Measurements from ENCODE around the gene ABCG4.
A peak's percentile ranks its signal among the peaks of the same experiment; 100 is the strongest.

The ABCG4 gene

GRCh38 chr11:119168471-119169281, 19.8 kb downstream of the ABCG4 start, which contains the start of gene NLRX1:
NLRX1 (plus strand) TSS chr11:119168725; CDS start chr11:119171404, 2,679 bp downstream.
- Histone ChIP-seq H4K20me1 (ENCODE audit: control insufficient read depth, insufficient read depth, low read depth, low read length) (no peaks in the 10 kb centered on the region), H3K36me3 (ENCODE audit: control insufficient read depth, low read length) (no peaks in the 10 kb centered on the region), H3K4me1 (ENCODE audit: control insufficient read depth, low read length) (peaks cover 11% of the 10 kb centered on the region), H3K4me2 (ENCODE audit: low read length) (peak within 1 kb of the TSS; percentile 84), H3K27me3 (ENCODE audit: control insufficient read depth, low read length) (no peaks in the 10 kb centered on the region), H3K9me3 (ENCODE audit: control insufficient read depth, insufficient read depth, low read length) (no peaks in the 10 kb centered on the region), H3K4me3 (ENCODE audit: low read length) (peak within 1 kb of the TSS; percentile 80), H3K9me2 (replicated peaks; ENCODE audit: control insufficient read depth, low read length) (no peaks in the 10 kb centered on the region), H3K27ac (ENCODE audit: low read depth, low read length) (no peak within 1 kb of the TSS), H3K79me2 (ENCODE audit: control insufficient read depth, low read length) (0 out of 2 replicates have a peak, but pooled peaks cover 3% of the 10 kb centered on the region), H3F3A (ENCODE audit: control insufficient read depth, insufficient read depth) (peaks cover 11% of the 10 kb centered on the region)
- TF ChIP-seq CTCF (IDR thresholded peaks at IDR 0.05; ENCODE audit: low read depth, low read length, poor library complexity, severe bottlenecking), result peak; percentile 92
- no peak for TF ChIP-seq EZH2phosphoT487 (IDR thresholded peaks at IDR 0.05; ENCODE audit: borderline replicate concordance, low read length)

- Histone ChIP-seq H3K79me2 (ENCODE audit: control insufficient read depth, low read length) (0 out of 2 replicates have a peak, but pooled peaks cover 3% of the 10 kb centered on the region), H3K27ac (ENCODE audit: low read depth, low read length) (no peak overlapping the region), H3F3A (ENCODE audit: control insufficient read depth, insufficient read depth) (peaks cover 11% of the 10 kb centered on the region), H3K36me3 (ENCODE audit: control insufficient read depth, low read length) (no peaks in the 10 kb centered on the region), H3K27me3 (ENCODE audit: control insufficient read depth, low read length) (no peaks in the 10 kb centered on the region), H3K4me2 (ENCODE audit: low read length) (peak overlapping the region; percentile 84), H3K9me2 (replicated peaks; ENCODE audit: control insufficient read depth, low read length) (no peaks in the 10 kb centered on the region), H3K4me1 (ENCODE audit: control insufficient read depth, low read length) (peaks cover 11% of the 10 kb centered on the region), H3K4me3 (ENCODE audit: low read length) (peak overlapping the region; percentile 80), H3K9me3 (ENCODE audit: control insufficient read depth, insufficient read depth, low read length) (no peaks in the 10 kb centered on the region), H4K20me1 (ENCODE audit: control insufficient read depth, insufficient read depth, low read depth, low read length) (no peaks in the 10 kb centered on the region)
- TF ChIP-seq CTCF (IDR thresholded peaks at IDR 0.05; ENCODE audit: low read depth, low read length, poor library complexity, severe bottlenecking), result no peak
- no peak for TF ChIP-seq EZH2phosphoT487 (IDR thresholded peaks at IDR 0.05; ENCODE audit: borderline replicate concordance, low read length)
Measured at GRCh38 chr11:119169282-119169719, 20.4 kb downstream of the ABCG4 start.

GRCh38 chr11:119172513-119172912, 23.7 kb downstream of the ABCG4 start:
- no peaks in the 10 kb centered on the region for H3K36me3 ChIP-seq (ENCODE audit: control insufficient read depth, low read length)
- no peaks in the 10 kb centered on the region for H3K9me3 ChIP-seq (ENCODE audit: control insufficient read depth, insufficient read depth, low read length)
- H3K27me3 ChIP-seq (ENCODE audit: control insufficient read depth, low read length), result no peaks in the 10 kb centered on the region
- H3K4me3 ChIP-seq (ENCODE audit: low read length), result no peak overlapping the region
- H4K20me1 ChIP-seq (ENCODE audit: control insufficient read depth, insufficient read depth, low read depth, low read length), result no peaks in the 10 kb centered on the region
- H3F3A ChIP-seq (ENCODE audit: control insufficient read depth, insufficient read depth), result peaks cover 11% of the 10 kb centered on the region
- H3K4me2 ChIP-seq (ENCODE audit: low read length), result no peak overlapping the region
- H3K9me2 ChIP-seq (replicated peaks; ENCODE audit: control insufficient read depth, low read length), result no peaks in the 10 kb centered on the region
- no peak overlapping the region for H3K27ac ChIP-seq (ENCODE audit: low read depth, low read length)
- H3K79me2 ChIP-seq (ENCODE audit: control insufficient read depth, low read length), result 0 out of 2 replicates have a peak, but pooled peaks cover 3% of the 10 kb centered on the region
- no peak for TF ChIP-seq EZH2phosphoT487 (IDR thresholded peaks at IDR 0.05; ENCODE audit: borderline replicate concordance, low read length)
- H3K4me1 ChIP-seq (ENCODE audit: control insufficient read depth, low read length), result peaks cover 6% of the 10 kb centered on the region

- no peaks in the 10 kb centered on the region for H3K9me3 ChIP-seq (ENCODE audit: control insufficient read depth, insufficient read depth, low read length)
- H3K27me3 ChIP-seq (ENCODE audit: control insufficient read depth, low read length), result no peaks in the 10 kb centered on the region
- H3K27ac ChIP-seq (ENCODE audit: low read depth, low read length), result no peak overlapping the region
- no peaks in the 10 kb centered on the region for H4K20me1 ChIP-seq (ENCODE audit: control insufficient read depth, insufficient read depth, low read depth, low read length)
- TF ChIP-seq CTCF (IDR thresholded peaks at IDR 0.05; ENCODE audit: low read depth, low read length, poor library complexity, severe bottlenecking), result no peak
- TF ChIP-seq EZH2phosphoT487 (IDR thresholded peaks at IDR 0.05; ENCODE audit: borderline replicate concordance, low read length), result no peak
- no peaks in the 10 kb centered on the region for H3K9me2 ChIP-seq (replicated peaks; ENCODE audit: control insufficient read depth, low read length)
- H3K79me2 ChIP-seq (ENCODE audit: control insufficient read depth, low read length), result 0 out of 2 replicates have a peak, but pooled peaks cover 3% of the 10 kb centered on the region
- H3K4me2 ChIP-seq (ENCODE audit: low read length), result no peak overlapping the region
- 0 out of 2 replicates have a peak, but pooled peaks cover 3% of the 10 kb centered on the region for H3K36me3 ChIP-seq (ENCODE audit: control insufficient read depth, low read length)
- no peak overlapping the region for H3K4me3 ChIP-seq (ENCODE audit: low read length)
- H3K4me1 ChIP-seq (ENCODE audit: control insufficient read depth, low read length), result peaks cover 10% of the 10 kb centered on the region
- H3F3A ChIP-seq (ENCODE audit: control insufficient read depth, insufficient read depth), result peaks cover 11% of the 10 kb centered on the region
Measured at GRCh38 chr11:119173453-119173852, 24.6 kb downstream of the ABCG4 start.

Measured in DOHH2 (cell line).